HL-60 (cell line): ENCODE results near the gene RIN1.

Experiments used
- GABPA ChIP-seq: IDR thresholded peaks from 2 replicates; pipeline ENCODE4 v1.6.1; 2012; ENCODE audit warnings: low read depth
- POLR2AphosphoS5 ChIP-seq: IDR thresholded peaks from 2 replicates; pipeline ENCODE4 v1.6.1; 2012; ENCODE audit warnings: low read depth
- TF ChIP-seq, protein P1 (sequence below): IDR thresholded peaks from one replicate; pipeline ENCODE4 v1.5.1; 2011; ENCODE audit warnings: low read length, control low read depth, inconsistent platforms; ENCODE audit not compliant: insufficient read depth
- TF ChIP-seq, protein P2 (sequence below): IDR thresholded peaks from 2 replicates; pipeline ENCODE4 v1.6.1; 2012; ENCODE audit warnings: low read depth; ENCODE audit not compliant: insufficient replicate concordance

DNA sequence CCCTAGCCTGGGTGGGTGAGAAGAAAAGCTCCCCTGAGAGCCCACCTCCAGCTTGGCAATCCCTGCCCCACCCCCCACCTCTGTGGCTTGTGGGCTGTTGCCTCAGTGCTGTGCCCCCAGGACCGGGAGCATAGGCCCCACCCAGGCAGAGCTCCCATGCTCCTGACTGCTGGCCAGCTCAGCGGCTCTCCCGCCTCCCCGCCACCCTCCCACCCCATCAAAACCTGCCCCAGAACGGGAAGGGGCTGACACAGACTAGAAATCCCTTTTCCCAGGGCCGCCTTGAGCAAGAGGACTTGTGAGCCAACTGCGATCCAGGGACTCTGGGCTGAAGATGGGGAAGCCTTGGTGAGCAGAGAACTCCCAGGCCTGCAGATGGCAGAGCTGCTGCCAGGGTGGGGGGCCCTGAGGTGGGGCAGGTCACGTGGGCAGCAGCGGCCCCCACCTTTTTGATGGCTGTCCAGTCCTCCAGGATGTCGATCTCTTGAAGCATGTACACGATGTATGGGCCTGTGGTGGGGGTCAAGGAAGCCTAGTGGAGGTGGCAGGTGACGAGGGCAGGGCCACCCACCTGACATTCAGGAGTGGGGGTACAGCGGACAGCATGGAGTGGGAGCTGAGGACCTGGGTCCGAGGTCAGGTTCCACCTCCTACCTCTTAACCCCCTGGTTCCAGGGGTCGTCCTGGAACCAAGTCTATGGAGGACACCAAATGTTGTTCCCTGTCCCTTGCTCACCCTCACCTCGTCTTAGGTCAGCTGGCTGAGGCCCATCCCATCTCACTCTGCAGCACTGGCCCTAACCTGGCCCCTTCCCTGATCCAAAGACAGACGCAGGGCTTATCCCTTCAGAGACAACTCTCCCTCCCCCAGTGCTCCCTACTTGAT, 2.3 kb upstream of the RIN1 start:
- TF ChIP-seq, protein P1, sequence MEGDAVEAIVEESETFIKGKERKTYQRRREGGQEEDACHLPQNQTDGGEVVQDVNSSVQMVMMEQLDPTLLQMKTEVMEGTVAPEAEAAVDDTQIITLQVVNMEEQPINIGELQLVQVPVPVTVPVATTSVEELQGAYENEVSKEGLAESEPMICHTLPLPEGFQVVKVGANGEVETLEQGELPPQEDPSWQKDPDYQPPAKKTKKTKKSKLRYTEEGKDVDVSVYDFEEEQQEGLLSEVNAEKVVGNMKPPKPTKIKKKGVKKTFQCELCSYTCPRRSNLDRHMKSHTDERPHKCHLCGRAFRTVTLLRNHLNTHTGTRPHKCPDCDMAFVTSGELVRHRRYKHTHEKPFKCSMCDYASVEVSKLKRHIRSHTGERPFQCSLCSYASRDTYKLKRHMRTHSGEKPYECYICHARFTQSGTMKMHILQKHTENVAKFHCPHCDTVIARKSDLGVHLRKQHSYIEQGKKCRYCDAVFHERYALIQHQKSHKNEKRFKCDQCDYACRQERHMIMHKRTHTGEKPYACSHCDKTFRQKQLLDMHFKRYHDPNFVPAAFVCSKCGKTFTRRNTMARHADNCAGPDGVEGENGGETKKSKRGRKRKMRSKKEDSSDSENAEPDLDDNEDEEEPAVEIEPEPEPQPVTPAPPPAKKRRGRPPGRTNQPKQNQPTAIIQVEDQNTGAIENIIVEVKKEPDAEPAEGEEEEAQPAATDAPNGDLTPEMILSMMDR = no peak
- TF ChIP-seq POLR2AphosphoS5 = no peak
- no peak for TF ChIP-seq GABPA
- TF ChIP-seq, protein P2, sequence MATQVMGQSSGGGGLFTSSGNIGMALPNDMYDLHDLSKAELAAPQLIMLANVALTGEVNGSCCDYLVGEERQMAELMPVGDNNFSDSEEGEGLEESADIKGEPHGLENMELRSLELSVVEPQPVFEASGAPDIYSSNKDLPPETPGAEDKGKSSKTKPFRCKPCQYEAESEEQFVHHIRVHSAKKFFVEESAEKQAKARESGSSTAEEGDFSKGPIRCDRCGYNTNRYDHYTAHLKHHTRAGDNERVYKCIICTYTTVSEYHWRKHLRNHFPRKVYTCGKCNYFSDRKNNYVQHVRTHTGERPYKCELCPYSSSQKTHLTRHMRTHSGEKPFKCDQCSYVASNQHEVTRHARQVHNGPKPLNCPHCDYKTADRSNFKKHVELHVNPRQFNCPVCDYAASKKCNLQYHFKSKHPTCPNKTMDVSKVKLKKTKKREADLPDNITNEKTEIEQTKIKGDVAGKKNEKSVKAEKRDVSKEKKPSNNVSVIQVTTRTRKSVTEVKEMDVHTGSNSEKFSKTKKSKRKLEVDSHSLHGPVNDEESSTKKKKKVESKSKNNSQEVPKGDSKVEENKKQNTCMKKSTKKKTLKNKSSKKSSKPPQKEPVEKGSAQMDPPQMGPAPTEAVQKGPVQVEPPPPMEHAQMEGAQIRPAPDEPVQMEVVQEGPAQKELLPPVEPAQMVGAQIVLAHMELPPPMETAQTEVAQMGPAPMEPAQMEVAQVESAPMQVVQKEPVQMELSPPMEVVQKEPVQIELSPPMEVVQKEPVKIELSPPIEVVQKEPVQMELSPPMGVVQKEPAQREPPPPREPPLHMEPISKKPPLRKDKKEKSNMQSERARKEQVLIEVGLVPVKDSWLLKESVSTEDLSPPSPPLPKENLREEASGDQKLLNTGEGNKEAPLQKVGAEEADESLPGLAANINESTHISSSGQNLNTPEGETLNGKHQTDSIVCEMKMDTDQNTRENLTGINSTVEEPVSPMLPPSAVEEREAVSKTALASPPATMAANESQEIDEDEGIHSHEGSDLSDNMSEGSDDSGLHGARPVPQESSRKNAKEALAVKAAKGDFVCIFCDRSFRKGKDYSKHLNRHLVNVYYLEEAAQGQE = no peak
